Measurements from ENCODE around the gene RASSF5. TPM values are rescaled to one million over a fixed set of nuclear protein-coding genes. Genes with fewer than 3 reads are reported as not detected.

Gene RASSF5
- total RNA-seq, 1 experiment from 2014 or later = 2.1 TPM

- TF ChIP-seq ZNF396 (CRISPR knock-in tag; IDR thresholded peaks at IDR 0.05; ENCODE audit: borderline replicate concordance) (no peak), NFATC4 (CRISPR knock-in tag; IDR thresholded peaks at IDR 0.05) (no peak), CREB1 (CRISPR knock-in tag; IDR thresholded peaks at IDR 0.05) (peak; percentile 65; the same call in 1 of the 2 replicates), ATF3 (CRISPR knock-in tag; conservative IDR thresholded peaks at IDR 0.05) (no peak), IRF1 (CRISPR knock-in tag; IDR thresholded peaks at IDR 0.05) (no peak), ATF6 (CRISPR knock-in tag; IDR thresholded peaks at IDR 0.05) (0 out of 2 replicates have a peak, but pooled peaks have one; percentile 73), AR (CRISPR knock-in tag; IDR thresholded peaks at IDR 0.05) (no peak), USF2 (CRISPR knock-in tag; IDR thresholded peaks at IDR 0.05) (peak; percentile 65), ESRRA (CRISPR knock-in tag; IDR thresholded peaks at IDR 0.05; ENCODE audit: borderline replicate concordance) (no peak), MAX (CRISPR knock-in tag; IDR thresholded peaks at IDR 0.05) (peak; percentile 98), MYBL2 (CRISPR knock-in tag; IDR thresholded peaks at IDR 0.05) (peak; percentile 79), ZBTB43 (CRISPR knock-in tag; IDR thresholded peaks at IDR 0.05) (peak; percentile 20; the same call in 1 of the 2 replicates), SP1 (CRISPR knock-in tag; conservative IDR thresholded peaks at IDR 0.05) (peak; percentile 94), JUN (CRISPR knock-in tag; IDR thresholded peaks at IDR 0.05) (no peak), E2F5 (CRISPR knock-in tag; IDR thresholded peaks at IDR 0.05) (peak; percentile 94), GTF2I (CRISPR knock-in tag; conservative IDR thresholded peaks at IDR 0.05) (no peak)
Observed at GRCh38 chr1:206635080-206635977, 128.0 kb downstream of the RASSF5 start, which contains the start of gene DYRK3 (continued).

Measured in WTC11 (cell line).